ENCODE data around the gene HIC1. TPM values are rescaled to one million over a fixed set of nuclear protein-coding genes. Genes with fewer than 3 reads are reported as not detected.

HIC1 gene
- total and polyA plus RNA-seq, 2 experiments from 2014 or later = 0.17 to 0.26 TPM

- peaks cover 24% of the 10 kb centered on the region for H3K27me3 Mint-ChIP-seq (ENCODE audit: insufficient read depth, low read depth, poor library complexity)
- H3K4me1 Mint-ChIP-seq = peaks cover 4% of the 10 kb centered on the region
- Histone ChIP-seq H3K4me2 (no peak overlapping the region), H3K9me2 (ENCODE audit: insufficient read depth) (no peaks in the 10 kb centered on the region), H4K20me1 (replicated peaks; ENCODE audit: insufficient read depth) (peaks cover 5% of the 10 kb centered on the region), H2AFZ (no peak overlapping the region), H3K4me3 (no peak overlapping the region), H3F3A (replicated peaks; ENCODE audit: low read depth) (no peaks in the 10 kb centered on the region), H3K4me1 (ENCODE audit: insufficient read depth) (peaks cover 3% of the 10 kb centered on the region; the same call in 1 of the 2 replicates), H3K27me3 (ENCODE audit: insufficient read depth) (peaks cover 16% of the 10 kb centered on the region), H3K79me2 (replicated peaks; ENCODE audit: insufficient read depth) (no peaks in the 10 kb centered on the region), H3K36me3 (ENCODE audit: insufficient read depth) (no peaks in the 10 kb centered on the region), H3K27ac (ENCODE audit: low read depth) (no peak overlapping the region)
- TF ChIP-seq POLR2AphosphoS5 (IDR thresholded peaks at IDR 0.05; ENCODE audit: low read depth) (no peak), ZNF114 (CRISPR knock-in tag; IDR thresholded peaks at IDR 0.05) (no peak), ZNF331 (CRISPR knock-in tag; IDR thresholded peaks at IDR 0.05; ENCODE audit: low read depth) (no peak), EZH2phosphoT487 (IDR thresholded peaks at IDR 0.05; ENCODE audit: unreplicated experiment) (no peak), EZH2 (IDR thresholded peaks at IDR 0.05; ENCODE audit: low read depth, unreplicated experiment) (no peak), NANOG (IDR thresholded peaks at IDR 0.05; ENCODE audit: borderline replicate concordance) (no peak), REST (IDR thresholded peaks at IDR 0.05; ENCODE audit: unreplicated experiment) (no peak), STAT1 (IDR thresholded peaks at IDR 0.05; ENCODE audit: unreplicated experiment) (no peak), CREB1 (CRISPR knock-in tag; IDR thresholded peaks at IDR 0.05; ENCODE audit: low read depth) (no peak), JUNB (IDR thresholded peaks at IDR 0.05; ENCODE audit: unreplicated experiment) (no peak)
- TF ChIP-seq, protein P1, sequence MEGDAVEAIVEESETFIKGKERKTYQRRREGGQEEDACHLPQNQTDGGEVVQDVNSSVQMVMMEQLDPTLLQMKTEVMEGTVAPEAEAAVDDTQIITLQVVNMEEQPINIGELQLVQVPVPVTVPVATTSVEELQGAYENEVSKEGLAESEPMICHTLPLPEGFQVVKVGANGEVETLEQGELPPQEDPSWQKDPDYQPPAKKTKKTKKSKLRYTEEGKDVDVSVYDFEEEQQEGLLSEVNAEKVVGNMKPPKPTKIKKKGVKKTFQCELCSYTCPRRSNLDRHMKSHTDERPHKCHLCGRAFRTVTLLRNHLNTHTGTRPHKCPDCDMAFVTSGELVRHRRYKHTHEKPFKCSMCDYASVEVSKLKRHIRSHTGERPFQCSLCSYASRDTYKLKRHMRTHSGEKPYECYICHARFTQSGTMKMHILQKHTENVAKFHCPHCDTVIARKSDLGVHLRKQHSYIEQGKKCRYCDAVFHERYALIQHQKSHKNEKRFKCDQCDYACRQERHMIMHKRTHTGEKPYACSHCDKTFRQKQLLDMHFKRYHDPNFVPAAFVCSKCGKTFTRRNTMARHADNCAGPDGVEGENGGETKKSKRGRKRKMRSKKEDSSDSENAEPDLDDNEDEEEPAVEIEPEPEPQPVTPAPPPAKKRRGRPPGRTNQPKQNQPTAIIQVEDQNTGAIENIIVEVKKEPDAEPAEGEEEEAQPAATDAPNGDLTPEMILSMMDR (conservative IDR thresholded peaks at IDR 0.05; ENCODE audit: low read depth in 2 of 2) = no peak
- ATAC-seq (no peak), DNase-seq (ENCODE audit: low spot score) (no peak)
- H3K36me3 Mint-ChIP-seq (ENCODE audit: low read depth) = no peaks in the 10 kb centered on the region; the same call in 2 of the 3 replicates
- no peak overlapping the region for H3K27ac Mint-ChIP-seq
- H3K4me3 Mint-ChIP-seq = no peak overlapping the region; the same call in 2 of the 3 replicates
- H3K9me3 Mint-ChIP-seq = no peaks in the 10 kb centered on the region
Observed at GRCh38 chr17:2033153-2033552, 21.8 kb upstream of the HIC1 start.

DNA sequence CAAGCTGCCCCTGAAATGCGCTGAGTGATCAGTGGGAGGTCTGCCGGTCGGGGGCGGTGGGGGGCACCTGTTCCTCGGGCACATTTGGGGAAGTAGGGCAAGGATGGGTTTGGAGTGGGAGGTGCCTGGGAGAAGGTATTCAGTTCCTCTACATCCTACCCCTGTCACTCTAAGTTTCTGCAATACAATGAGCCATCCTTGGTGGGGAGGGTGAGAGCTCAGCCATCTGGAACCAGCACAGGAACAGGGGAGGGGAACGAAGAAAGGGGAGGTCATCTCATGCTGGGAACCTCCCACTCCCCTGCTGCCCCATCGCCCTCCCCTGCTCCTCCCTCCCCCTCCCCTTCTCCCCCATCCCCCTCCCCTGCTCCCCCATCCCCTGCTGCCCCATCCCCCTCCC lies 20.7 kb upstream of the HIC1 start:
- Mint-ChIP-seq H3K36me3 (ENCODE audit: low read depth) (no peaks in the 10 kb centered on the region; the same call in 2 of the 3 replicates), H3K27me3 (ENCODE audit: insufficient read depth, low read depth, poor library complexity) (peaks cover 14% of the 10 kb centered on the region), H3K27ac (no peak overlapping the region), H3K4me3 (no peak overlapping the region; the same call in 2 of the 3 replicates), H3K4me1 (peaks cover 4% of the 10 kb centered on the region), H3K9me3 (no peaks in the 10 kb centered on the region)
- no peak overlapping the region for H3K4me3 ChIP-seq
- no peaks in the 10 kb centered on the region for H3F3A ChIP-seq (replicated peaks; ENCODE audit: low read depth)
- ATAC-seq (no peak), DNase-seq (ENCODE audit: low spot score) (no peak)
- H3K36me3 ChIP-seq (ENCODE audit: insufficient read depth) = no peaks in the 10 kb centered on the region
- H2AFZ ChIP-seq = no peak overlapping the region
- TF ChIP-seq ZNF331 (CRISPR knock-in tag; IDR thresholded peaks at IDR 0.05; ENCODE audit: low read depth) = no peak
- TF ChIP-seq CREB1 (CRISPR knock-in tag; IDR thresholded peaks at IDR 0.05; ENCODE audit: low read depth) = no peak
- no peak for TF ChIP-seq REST (IDR thresholded peaks at IDR 0.05; ENCODE audit: unreplicated experiment)
- TF ChIP-seq, protein P2, sequence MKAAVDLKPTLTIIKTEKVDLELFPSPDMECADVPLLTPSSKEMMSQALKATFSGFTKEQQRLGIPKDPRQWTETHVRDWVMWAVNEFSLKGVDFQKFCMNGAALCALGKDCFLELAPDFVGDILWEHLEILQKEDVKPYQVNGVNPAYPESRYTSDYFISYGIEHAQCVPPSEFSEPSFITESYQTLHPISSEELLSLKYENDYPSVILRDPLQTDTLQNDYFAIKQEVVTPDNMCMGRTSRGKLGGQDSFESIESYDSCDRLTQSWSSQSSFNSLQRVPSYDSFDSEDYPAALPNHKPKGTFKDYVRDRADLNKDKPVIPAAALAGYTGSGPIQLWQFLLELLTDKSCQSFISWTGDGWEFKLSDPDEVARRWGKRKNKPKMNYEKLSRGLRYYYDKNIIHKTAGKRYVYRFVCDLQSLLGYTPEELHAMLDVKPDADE (IDR thresholded peaks at IDR 0.05) = no peak
- TF ChIP-seq ZNF114 (CRISPR knock-in tag; IDR thresholded peaks at IDR 0.05) = no peak
- no peaks in the 10 kb centered on the region for H3K9me2 ChIP-seq (ENCODE audit: insufficient read depth)
- no peak overlapping the region for H3K27ac ChIP-seq (ENCODE audit: low read depth)
- peaks cover 3% of the 10 kb centered on the region; the same call in 1 of the 2 replicates for H3K4me1 ChIP-seq (ENCODE audit: insufficient read depth)
- H3K27me3 ChIP-seq (ENCODE audit: insufficient read depth) = peaks cover 6% of the 10 kb centered on the region
- H4K20me1 ChIP-seq (replicated peaks; ENCODE audit: insufficient read depth) = peaks cover 5% of the 10 kb centered on the region
- H3K79me2 ChIP-seq (replicated peaks; ENCODE audit: insufficient read depth) = no peaks in the 10 kb centered on the region
- H3K4me2 ChIP-seq = no peak overlapping the region

All from GM23338 (cell line).